ENCODE measurements around the gene CACNA1F.
"Not testable (repeated sequence)": the region's sequence is repeated elsewhere in the genome, so short reads cannot be mapped to it uniquely, and the experiment has no call there.

The CACNA1F gene

GRCh38 chrX:49175435-49176274, 57.5 kb downstream of the CACNA1F start:
- no peak for DNase-seq (ENCODE audit: low spot score)

GRCh38 chrX:49174723-49175122, 58.4 kb downstream of the CACNA1F start:
- no peak for DNase-seq (ENCODE audit: low spot score)

GRCh38 chrX:49173544-49173943, 59.6 kb downstream of the CACNA1F start:
- DNase-seq (ENCODE audit: low spot score) = not testable (repeated sequence)

GRCh38 chrX:49172280-49172780, 60.8 kb downstream of the CACNA1F start:
- DNase-seq (ENCODE audit: low spot score) = peak; percentile 64

GRCh38 chrX:49171752-49172279, 61.3 kb downstream of the CACNA1F start, which contains the start of gene PLP2:
TSS of gene PLP2 (plus strand) at chrX:49171898. CDS start at chrX:49172001, 103 bp downstream.
- DNase-seq (ENCODE audit: low spot score) = peak; percentile 51

- DNase-seq (ENCODE audit: low spot score) = no peak
These were observed 65.4 kb downstream of the CACNA1F start for GRCh38 chrX:49167740-49168108.

- DNase-seq (ENCODE audit: low spot score) = peak; percentile 67
These were observed 66.0 kb downstream of the CACNA1F start for GRCh38 chrX:49166914-49167739.

GRCh38 chrX:49165901-49166881, 66.9 kb downstream of the CACNA1F start:
- DNase-seq (ENCODE audit: low spot score) = peak; percentile 16

GRCh38 chrX:49164589-49165360, 68.4 kb downstream of the CACNA1F start:
- no peak for DNase-seq (ENCODE audit: low spot score)

- peak; percentile 82 for DNase-seq (ENCODE audit: low spot score)
These were observed 69.4 kb downstream of the CACNA1F start for GRCh38 chrX:49163555-49164419.

GRCh38 chrX:49162620-49163019, 70.5 kb downstream of the CACNA1F start, which contains the start of gene MAGIX:
TSS of gene MAGIX (plus strand) at chrX:49162758. CDS start at chrX:49162890, 132 bp downstream.
- DNase-seq (ENCODE audit: low spot score) = no peak

- DNase-seq (ENCODE audit: low spot score) = no peak
These were observed 71.5 kb downstream of the CACNA1F start for GRCh38 chrX:49161632-49162031.

- DNase-seq (ENCODE audit: low spot score) = no peak
These were observed 72.2 kb downstream of the CACNA1F start for GRCh38 chrX:49160908-49161307.

- no peak for DNase-seq (ENCODE audit: low spot score)
These were observed 75.9 kb downstream of the CACNA1F start for GRCh38 chrX:49157194-49157593.

GRCh38 chrX:49155900-49156837, 77.0 kb downstream of the CACNA1F start:
- DNase-seq (ENCODE audit: low spot score) = peak; percentile 91

GRCh38 chrX:49155243-49155899, 77.8 kb downstream of the CACNA1F start:
- DNase-seq (ENCODE audit: low spot score) = peak; percentile 49

Data from AG20443 (cell line).